GM19455 (cell line): Measurements from ENCODE around the gene TBC1D9B.
"Not testable (repeated sequence)": the region's sequence is repeated elsewhere in the genome, so short reads cannot be mapped to it uniquely, and the experiment has no call there.

ENCODE experiments used
- ATAC-seq: cut with Tn5 transposase; IDR thresholded peaks from one replicate; pipeline ENCODE4 v1.9.1; 2021; ENCODE audit not compliant: unreplicated experiment

TBC1D9B gene

DNA sequence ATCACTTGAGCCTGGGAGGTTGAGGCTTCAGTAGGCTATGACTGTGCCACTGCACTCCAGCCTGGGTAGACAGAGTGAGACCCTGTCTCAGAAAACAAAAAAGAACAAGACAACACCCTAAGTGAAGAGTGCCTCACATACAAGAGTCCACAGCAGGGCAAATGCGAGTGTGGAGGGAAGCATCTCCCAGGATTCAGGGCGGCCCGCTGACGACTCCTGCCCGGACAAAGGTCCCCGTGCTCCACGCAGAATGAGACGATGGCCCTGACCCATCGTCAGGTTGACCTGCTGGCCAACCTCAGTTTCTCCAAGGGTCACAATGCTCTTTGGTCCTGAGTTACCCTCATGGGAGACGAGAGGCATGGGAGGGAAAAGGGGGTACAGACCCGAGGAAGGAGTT lies 67.4 kb downstream of the TBC1D9B start:
- ATAC-seq: no peak

GRCh38 chr5:179839328-179840256 lies 68.1 kb downstream of the TBC1D9B start:
- ATAC-seq: no peak

- no peak for ATAC-seq
Observed at GRCh38 chr5:179837076-179838011, 70.4 kb downstream of the TBC1D9B start.

- ATAC-seq: no peak
Observed at GRCh38 chr5:179836225-179837019, 71.3 kb downstream of the TBC1D9B start.

- ATAC-seq: not testable (repeated sequence)
Observed at GRCh38 chr5:179834871-179835270, 72.8 kb downstream of the TBC1D9B start.

DNA sequence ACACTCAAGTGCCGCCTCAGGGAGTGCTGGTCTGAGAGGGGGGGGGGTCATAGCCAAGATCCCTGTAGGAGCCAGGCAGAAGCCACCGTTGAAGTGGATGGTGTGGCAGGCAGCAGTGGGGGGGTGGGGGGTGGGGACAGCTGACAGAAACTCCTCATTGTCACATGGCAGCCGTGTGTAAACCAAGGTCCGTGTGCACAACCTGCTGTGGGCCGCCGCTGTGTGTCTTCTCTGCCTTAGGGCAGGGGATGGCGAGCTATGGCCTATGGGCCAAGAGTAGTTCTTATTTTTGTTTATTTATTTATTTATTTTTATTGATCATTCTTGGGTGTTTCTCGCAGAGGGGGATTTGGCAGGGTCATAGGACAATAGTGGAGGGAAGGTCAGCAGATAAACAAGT lies 73.6 kb downstream of the TBC1D9B start:
- ATAC-seq: no peak

- no peak for ATAC-seq
Observed at GRCh38 chr5:179833709-179834070, 74.0 kb downstream of the TBC1D9B start.

DNA sequence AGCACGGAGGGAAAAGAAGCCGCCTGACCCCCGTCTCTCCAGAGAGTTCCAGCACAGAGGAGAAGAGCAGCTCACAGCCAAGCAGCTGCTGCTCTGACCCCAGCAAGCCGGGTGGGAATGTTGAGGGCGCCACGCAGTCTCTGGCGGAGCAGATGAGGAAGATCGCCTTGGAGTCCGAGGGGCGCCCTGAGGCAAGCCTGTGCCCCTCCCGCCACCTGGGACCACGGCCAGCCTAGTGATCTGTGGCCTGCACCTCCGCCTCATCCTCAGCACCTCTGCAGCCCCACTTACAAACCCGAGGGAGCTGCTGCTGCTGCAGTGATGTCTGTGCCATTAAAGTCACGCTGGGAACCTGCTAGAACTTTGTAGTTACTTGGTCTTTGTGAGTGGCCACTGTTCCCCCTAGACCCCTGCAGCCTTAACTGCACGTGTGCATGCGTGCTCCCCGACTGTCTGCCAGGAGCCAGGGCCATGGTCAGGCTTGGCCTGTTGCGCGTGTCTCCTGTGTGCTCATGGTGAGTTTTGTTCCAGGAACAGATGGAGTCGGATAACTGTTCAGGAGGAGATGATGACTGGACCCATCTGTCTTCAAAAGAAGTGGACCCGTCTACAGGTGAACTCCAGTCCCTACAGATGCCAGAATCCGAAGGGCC lies 74.5 kb downstream of the TBC1D9B start:
- no peak for ATAC-seq

GRCh38 chr5:179832039-179832745 lies 75.5 kb downstream of the TBC1D9B start:
- no peak for ATAC-seq

- ATAC-seq: no peak
Observed at GRCh38 chr5:179830818-179831468, 76.8 kb downstream of the TBC1D9B start.

DNA sequence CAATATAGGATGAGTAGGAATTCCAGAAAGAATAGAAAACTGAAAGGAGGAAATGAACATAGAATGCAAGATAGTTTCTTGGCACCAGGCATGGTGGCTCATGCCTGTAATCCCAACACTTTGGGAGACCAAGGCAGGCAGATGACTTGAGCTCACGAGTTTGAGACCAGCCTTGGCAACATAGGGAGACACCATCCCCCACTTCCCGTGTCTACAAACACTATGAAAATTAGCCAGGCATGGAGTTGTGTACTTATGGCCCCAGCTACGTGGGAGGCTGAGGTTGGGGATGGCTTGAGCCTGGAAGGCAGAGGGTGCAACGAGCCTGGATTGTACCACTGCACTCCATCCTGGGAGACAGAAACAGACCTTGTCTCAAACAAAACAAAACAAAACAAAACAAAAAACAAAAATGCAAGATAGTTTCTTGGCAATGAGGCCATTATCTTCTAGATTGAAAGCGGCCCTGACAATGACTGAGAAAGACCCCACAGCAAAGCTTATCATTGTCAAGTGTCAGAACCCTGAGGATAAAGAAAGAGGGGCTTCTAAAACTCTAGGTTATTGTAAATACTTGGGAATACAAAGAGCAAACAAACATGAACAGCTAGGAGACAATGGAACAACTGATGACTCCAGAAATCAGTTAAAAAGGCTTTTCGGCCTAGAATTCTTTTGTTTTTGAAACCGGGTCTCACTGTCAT lies 77.8 kb downstream of the TBC1D9B start:
- ATAC-seq: no peak

GRCh38 chr5:179828756-179829421 lies 78.8 kb downstream of the TBC1D9B start:
- ATAC-seq: no peak

DNA sequence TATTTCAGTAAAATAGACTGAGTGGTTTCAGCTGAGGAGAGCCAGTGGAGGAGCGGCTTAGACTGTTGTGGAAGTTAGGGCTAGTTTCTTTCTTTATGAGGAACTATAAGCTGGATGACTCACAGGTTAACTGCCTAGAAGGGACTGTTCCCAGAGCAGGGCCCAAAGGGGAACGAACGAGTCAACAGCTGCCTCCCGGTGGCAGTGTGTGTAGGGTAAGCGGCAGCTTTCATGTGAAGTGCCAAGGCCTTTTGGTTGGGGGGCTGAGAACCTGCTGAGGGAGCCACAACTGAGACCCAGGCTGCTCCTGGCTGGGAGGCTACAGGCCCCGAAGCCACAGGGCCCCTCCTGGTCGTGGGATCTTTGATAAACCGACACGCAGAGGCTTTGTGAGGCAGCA lies 80.0 kb downstream of the TBC1D9B start:
- ATAC-seq: no peak

DNA sequence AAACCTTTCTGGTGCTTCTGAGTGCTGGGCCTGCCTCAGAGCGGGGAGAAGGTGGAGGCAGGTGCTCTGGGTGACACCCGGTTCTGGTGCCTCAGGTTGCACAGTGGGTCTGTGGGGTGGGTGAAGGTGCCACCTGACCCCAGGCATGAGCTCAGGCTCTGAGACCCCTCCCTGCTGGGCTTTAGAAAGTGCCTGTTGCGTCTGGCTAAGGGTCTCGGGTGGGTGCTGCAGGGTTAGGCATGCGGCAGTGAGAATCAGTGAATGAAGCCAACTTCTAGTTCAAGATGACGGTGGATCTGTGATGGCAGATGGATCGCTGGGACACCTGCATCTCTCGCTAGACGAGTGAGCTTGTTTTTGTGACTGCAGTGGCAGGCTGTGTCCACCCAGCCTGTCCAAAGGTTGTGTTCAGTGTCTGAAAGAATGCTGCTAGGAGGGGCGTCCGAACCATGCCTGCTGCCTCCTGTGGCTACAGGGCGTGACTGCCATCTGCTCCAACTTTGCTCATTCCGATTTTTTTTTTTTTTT lies 82.0 kb downstream of the TBC1D9B start:
- ATAC-seq: no peak

DNA sequence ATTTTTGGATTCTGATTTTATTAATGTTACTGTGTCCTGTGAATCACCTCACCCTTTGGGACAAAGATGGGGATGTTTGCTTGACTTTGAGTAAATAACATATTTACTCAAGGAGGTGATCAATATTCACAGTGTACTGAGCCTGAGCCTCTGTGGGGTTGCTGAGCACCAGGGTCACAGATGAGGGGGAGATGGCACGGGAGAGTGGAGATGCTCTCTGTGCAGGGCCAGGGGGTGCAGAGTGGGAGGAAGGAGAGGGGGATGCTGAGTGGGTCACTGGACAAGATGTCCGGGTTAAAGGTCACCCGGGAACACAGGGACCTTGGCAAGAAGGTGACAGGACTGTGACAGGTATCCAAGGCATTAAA lies 83.0 kb downstream of the TBC1D9B start:
- no peak for ATAC-seq

DNA sequence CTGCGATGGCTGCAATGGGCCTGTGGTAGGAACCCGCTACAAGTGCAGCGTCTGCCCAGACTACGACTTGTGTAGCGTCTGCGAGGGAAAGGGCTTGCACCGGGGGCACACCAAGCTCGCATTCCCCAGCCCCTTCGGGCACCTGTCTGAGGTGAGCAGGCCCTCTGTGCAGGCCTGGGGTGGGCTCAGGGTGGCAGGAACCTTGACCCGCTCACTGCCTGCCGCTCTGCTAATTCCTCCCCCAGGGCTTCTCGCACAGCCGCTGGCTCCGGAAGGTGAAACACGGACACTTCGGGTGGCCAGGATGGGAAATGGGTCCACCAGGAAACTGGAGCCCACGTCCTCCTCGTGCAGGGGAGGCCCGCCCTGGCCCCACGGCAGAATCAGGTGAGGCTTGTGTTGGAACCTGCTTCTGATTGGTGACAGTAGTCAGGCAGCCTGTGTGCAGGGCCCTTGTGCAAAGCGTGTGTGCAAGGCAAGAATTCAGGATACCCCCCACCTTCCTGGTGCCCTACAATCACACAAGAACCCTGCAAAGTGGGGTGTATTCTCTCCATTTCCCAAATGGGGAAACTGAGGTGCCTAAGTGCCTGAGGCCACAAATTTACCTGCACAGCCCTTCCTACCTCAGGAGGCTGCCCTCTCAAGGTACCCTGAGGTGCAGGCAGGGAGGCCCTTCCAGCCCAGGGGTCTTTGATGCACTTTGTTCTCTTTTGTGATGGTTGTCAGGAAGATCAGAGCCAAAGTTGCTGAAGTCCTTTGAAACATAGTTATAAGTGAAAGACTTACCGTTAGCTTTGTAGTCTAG lies 83.6 kb downstream of the TBC1D9B start:
- no peak for ATAC-seq

DNA sequence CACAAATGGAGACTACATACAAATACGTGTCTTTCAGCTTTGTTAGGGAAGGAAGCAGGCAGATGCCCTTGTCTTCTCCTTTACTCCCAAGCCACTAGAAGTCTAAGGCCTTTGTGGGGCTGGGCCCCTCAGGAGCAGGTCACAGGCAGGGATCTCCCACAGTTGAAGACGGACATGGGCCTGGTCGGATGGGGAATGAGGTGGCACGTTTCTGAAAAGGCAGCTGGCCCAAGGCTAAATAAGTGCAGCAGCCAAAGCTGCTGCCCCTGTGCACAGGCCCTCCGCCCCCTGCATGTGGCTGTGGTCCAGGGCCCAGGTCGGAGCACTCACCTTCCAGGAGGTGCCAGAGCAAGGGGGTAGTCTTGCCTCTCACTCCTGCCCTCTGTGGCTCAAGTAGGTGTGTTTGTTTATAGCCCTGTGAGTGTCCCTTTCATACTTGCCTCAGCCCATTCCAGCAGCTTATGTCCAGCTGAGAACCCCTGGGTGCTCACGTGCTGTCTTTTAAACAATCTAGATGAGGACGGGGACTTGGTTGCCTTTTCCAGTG lies 85.2 kb downstream of the TBC1D9B start:
- no peak for ATAC-seq
